Lower leg skin (tissue), 3 donors: ENCODE measurements around the gene CYTH2.

Experiments
- POLR2A ChIP-seq, 2 donors: fragments of 450-650 bp; IDR thresholded peaks; one replicate each; pipeline ENCODE4 v1.6.1; 2016 to 2017; ENCODE audit warnings: antibody characterized with exemption in 2 of 2, mild to moderate bottlenecking in 1 of 2, moderate library complexity in 1 of 2
- TF ChIP-seq, protein P1 (sequence below), 3 donors: fragments of 450-650 bp; IDR thresholded peaks; one replicate each; pipeline ENCODE4 v1.5.1; 2016; ENCODE audit warnings: antibody characterized with exemption in 3 of 3, mild to moderate bottlenecking in 3 of 3, moderate library complexity in 2 of 3

DNA sequence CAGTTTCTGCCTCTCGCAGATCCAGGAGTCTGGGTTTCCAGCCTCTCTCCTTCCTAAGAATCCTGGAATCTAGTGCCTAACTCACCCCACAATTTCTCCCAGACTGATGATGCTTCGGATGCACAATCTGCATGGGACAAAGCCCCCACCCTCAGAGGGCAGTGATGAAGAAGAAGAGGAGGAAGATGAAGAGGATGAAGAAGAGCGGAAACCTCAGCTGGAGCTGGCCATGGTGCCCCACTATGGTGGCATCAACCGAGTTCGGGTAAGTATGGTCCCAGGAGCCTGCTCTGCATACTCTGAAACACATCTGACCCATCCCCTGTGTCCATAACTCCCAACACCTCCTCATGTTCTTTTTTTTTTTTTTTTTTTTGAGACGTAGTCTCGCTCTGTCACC, 22.6 kb upstream of the CYTH2 start:
- TF ChIP-seq, protein P1, sequence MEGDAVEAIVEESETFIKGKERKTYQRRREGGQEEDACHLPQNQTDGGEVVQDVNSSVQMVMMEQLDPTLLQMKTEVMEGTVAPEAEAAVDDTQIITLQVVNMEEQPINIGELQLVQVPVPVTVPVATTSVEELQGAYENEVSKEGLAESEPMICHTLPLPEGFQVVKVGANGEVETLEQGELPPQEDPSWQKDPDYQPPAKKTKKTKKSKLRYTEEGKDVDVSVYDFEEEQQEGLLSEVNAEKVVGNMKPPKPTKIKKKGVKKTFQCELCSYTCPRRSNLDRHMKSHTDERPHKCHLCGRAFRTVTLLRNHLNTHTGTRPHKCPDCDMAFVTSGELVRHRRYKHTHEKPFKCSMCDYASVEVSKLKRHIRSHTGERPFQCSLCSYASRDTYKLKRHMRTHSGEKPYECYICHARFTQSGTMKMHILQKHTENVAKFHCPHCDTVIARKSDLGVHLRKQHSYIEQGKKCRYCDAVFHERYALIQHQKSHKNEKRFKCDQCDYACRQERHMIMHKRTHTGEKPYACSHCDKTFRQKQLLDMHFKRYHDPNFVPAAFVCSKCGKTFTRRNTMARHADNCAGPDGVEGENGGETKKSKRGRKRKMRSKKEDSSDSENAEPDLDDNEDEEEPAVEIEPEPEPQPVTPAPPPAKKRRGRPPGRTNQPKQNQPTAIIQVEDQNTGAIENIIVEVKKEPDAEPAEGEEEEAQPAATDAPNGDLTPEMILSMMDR (IDR thresholded peaks at IDR 0.05): no peak
- no peak for TF ChIP-seq POLR2A (IDR thresholded peaks at IDR 0.05)
